C4-2B (cell line): ENCODE data around the gene C16orf78.
A peak's percentile ranks its signal among the peaks of the same experiment; 100 is the strongest.

Experiments
- H3K27ac ChIP-seq: fragments of 450-650 bp; 2 replicates; pipeline ENCODE4 v1.5.1; 2017
- CTCF ChIP-seq: fragments of 450-650 bp; conservative IDR thresholded peaks from 2 replicates; pipeline ENCODE4 v1.5.1; 2017; ENCODE audit warnings: mild to moderate bottlenecking
- ZFX ChIP-seq: fragments of 450-650 bp; IDR thresholded peaks from 2 replicates; pipeline ENCODE4 v1.6.1; 2017

Gene C16orf78

GRCh38 chr16:49350265-49351095 lies 23.1 kb upstream of the C16orf78 start:
- H3K27ac ChIP-seq = no peak overlapping the region
- TF ChIP-seq ZFX = no peak
- TF ChIP-seq CTCF = peak; percentile 85

GRCh38 chr16:49351096-49351487 lies 22.5 kb upstream of the C16orf78 start:
- TF ChIP-seq ZFX (no peak), CTCF (no peak)
- H3K27ac ChIP-seq = no peak overlapping the region

GRCh38 chr16:49352892-49353291 lies 20.7 kb upstream of the C16orf78 start:
- no peak overlapping the region for H3K27ac ChIP-seq

GRCh38 chr16:49353680-49354079 lies 19.9 kb upstream of the C16orf78 start:
- TF ChIP-seq ZFX (no peak), CTCF (no peak)
- no peak overlapping the region for H3K27ac ChIP-seq

More at GRCh38 chr16:49352892-49353291, 20.7 kb upstream of the C16orf78 start:
- TF ChIP-seq ZFX (no peak), CTCF (peak; percentile 34)

- no peak overlapping the region for H3K27ac ChIP-seq
- TF ChIP-seq CTCF (no peak), ZFX (no peak)
Observed at GRCh38 chr16:49354101-49354500, 19.5 kb upstream of the C16orf78 start.

GRCh38 chr16:49354991-49355390 lies 18.6 kb upstream of the C16orf78 start:
- TF ChIP-seq CTCF (no peak), ZFX (no peak)

GRCh38 chr16:49355933-49356665 lies 17.5 kb upstream of the C16orf78 start:
- no peak overlapping the region for H3K27ac ChIP-seq
- TF ChIP-seq ZFX = no peak
- no peak for TF ChIP-seq CTCF

More at GRCh38 chr16:49354991-49355390, 18.6 kb upstream of the C16orf78 start:
- H3K27ac ChIP-seq = no peak overlapping the region
